ENCODE data around the gene AKAP17A.
"Not testable (repeated sequence)": the region's sequence is repeated elsewhere in the genome, so short reads cannot be mapped to it uniquely, and the experiment has no call there.

The AKAP17A gene

GRCh38 chrX:1555370-1555769 is 36.0 kb upstream of the AKAP17A start:
- no peak for TF ChIP-seq CTCF (IDR thresholded peaks at IDR 0.05; ENCODE audit: low read depth, low read length)
- no peak overlapping the region for H3K4me3 ChIP-seq (ENCODE audit: low read depth, low read length)

DNA sequence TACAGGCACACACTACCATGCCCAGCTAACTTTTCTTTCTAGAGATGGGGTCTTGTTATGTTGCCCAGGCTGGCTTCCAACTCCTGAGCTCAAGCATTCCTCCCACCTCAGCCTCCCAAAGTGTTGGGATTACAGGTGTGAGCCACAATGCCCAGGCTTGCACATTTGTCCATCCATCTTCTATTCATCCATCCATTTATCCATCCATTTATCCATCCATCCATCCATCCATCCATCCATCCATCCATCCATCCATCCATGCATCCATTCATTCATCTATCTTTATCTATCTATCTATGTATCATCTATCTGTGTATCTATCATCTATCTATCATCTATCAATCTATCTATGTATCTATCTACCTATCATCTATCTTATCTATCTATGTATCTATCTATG is 34.0 kb upstream of the AKAP17A start:
- H3K4me3 ChIP-seq (ENCODE audit: low read depth, low read length), result not testable (repeated sequence)

DNA sequence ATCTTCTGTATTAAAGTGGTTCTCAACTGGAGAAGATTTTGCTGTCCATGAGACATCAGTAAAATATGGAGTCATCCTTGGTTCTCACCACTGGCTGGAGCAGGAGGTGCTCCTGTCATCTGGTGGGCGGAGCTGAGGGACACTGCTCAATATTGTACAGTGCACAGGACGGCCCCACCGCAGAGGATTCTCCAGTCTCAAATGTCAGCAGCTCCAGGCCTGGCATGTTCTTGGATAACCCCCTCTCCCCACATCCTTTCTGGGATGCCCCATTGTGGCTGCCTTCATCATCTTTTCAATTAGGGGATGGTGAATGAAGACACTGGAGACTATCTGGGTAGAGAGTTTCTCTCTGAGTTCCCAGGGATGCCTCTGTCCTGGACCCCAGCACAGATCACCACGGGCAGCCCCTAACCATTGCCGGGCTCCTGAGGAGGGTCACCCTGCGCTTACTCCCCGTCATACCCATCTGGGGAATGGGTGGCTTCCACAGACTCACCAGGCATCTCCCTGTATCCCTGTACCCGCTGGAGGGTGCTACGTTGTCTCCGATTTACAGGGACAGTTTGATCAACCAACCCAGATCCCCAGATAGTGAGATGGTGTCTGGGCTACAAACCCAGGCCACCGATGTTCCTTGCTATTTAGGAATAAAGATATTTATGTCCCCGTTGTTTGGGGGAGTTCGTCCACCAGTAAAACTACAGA is 32.5 kb upstream of the AKAP17A start:
- no peak for TF ChIP-seq CTCF (IDR thresholded peaks at IDR 0.05; ENCODE audit: low read depth, low read length)
- no peak overlapping the region for H3K4me3 ChIP-seq (ENCODE audit: low read depth, low read length)

DNA sequence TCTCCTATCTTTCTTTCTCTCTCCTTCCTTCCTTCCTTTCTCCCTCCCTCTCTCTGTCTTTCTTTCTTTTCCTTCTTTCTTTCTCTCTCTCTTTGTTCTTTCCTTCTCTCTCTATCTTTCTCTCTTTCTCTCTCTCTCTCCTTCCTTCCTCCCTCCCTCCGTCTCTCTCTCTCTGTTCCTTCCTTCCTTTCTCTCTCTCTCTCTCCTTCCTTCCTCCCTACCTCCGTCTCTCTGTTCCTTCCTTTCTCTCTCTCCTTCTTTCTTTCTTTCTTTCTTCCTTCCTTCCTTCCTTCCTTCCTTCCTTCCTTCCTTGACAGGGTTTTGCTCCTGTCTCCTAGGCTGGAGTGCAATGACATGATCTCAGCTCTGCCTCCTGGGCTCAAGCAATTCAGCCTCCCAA is 30.2 kb upstream of the AKAP17A start:
- H3K4me3 ChIP-seq (ENCODE audit: low read depth, low read length), result no peak overlapping the region
- TF ChIP-seq CTCF (IDR thresholded peaks at IDR 0.05; ENCODE audit: low read depth, low read length), result no peak

DNA sequence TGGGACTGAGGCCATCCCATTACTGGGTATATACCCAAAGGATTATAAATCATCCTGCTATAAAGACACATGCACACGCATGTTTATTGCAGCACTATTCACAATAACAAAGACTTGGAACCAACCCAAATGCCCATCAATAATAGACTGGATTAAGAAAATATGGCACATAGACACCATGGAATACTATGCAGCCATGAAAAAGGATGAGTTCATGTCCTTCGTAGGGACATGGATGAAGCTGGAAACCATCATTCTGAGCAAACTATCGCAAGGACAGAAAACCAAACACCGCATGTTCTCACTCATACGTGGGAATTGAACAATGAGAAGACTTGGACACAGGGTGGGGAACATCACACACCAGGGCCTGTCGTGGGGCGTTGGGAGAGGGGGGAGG is 27.3 kb upstream of the AKAP17A start:
- not testable (repeated sequence) for H3K4me3 ChIP-seq (ENCODE audit: low read depth, low read length)

- H3K4me3 ChIP-seq (ENCODE audit: low read depth, low read length), result no peak overlapping the region
- TF ChIP-seq CTCF (IDR thresholded peaks at IDR 0.05; ENCODE audit: low read depth, low read length), result no peak
Measured at GRCh38 chrX:1564750-1565683, 26.4 kb upstream of the AKAP17A start.

DNA sequence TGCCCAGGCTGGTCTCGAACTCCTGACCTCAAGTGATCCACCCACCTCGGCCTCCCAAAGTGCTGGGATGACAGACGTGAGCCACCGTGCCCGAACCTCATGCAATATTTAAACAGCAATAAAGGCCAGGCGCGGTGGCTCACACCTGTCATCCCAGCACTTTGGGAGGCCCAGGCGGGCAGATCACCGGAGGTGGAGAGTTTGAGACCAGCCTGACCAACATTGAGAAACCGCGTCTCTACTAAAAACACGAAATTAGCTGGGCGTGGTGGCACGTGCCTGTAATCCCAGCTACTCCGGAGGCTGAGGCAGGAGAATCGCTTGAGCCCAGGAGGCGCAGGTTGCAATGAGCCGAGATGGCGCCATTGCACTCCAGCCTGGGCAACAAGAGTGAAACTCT is 17.2 kb upstream of the AKAP17A start:
- H3K4me3 ChIP-seq (ENCODE audit: low read depth, low read length), result not testable (repeated sequence)

DNA sequence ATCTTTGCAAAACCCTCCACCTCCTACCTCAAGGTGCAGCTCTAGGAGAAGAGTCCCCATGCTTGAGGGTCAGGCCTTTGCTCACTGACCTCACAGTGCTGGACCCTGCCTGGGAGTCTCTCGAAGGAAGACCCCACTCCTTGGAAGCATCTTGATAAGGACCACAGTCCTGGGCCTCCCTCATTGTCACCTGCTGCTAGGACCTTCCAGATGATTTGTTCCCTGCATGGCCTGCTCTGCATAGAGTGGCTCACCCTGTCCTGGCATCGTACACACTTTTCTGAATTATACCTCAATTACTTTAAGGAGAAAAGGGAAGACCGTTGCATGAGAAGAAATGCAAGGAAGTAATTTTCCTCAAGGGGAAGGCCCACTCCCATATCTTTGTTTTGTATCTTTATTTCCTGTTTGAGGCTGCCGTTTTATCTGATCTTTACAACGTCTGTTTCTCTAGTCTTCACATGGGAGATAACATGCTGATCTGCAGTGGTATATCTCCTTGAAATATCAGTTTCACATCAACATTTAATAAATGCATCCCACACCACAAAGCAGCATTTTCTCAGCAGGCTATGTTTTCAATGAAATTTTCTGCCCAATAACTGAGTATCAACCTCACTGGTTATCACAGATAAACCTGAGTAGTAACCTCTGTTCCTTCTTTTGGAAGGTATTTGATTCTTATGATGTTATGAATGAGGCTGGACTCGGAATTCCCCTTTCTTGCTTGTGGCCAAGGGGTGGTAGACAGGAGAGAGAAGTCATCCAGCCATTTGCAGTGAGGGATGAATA is 15.0 kb upstream of the AKAP17A start:
- H3K4me3 ChIP-seq (ENCODE audit: low read depth, low read length), result no peak overlapping the region
- no peak for TF ChIP-seq CTCF (IDR thresholded peaks at IDR 0.05; ENCODE audit: low read depth, low read length)

Data from WI38 (cell line).